Measurements from ENCODE around the gene SLC16A12.

DNA sequence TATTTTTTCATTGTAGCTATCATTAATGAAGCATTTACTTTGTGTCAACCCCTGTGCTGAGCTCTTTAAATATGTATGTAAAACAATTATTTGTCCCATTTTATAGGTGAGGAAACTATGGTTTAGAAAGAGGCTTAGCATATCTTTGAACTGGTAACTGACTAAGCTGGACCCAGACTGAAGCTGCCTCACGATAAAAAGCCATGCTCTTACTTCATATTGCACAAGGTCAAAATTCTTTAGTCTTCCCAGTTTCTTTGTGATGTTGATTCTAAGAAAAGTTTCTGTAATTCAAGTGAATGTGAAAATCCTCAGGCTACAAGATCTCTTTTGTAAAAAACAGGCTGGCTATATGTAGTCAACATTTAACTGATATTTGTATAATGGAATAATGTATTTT, 46.6 kb upstream of the SLC16A12 start:
- TF ChIP-seq CTCF (conservative IDR thresholded peaks at IDR 0.05; ENCODE audit: low read depth, low read length) (no peak), POLR2A (IDR thresholded peaks at IDR 0.05; ENCODE audit: low read depth, low read length) (no peak), MAFK (IDR thresholded peaks at IDR 0.05; ENCODE audit: low read depth, low read length) (no peak), MXI1 (IDR thresholded peaks at IDR 0.05; ENCODE audit: borderline replicate concordance, low read depth, low read length) (no peak), FOS (IDR thresholded peaks at IDR 0.05; ENCODE audit: low read depth, low read length) (no peak), RFX5 (IDR thresholded peaks at IDR 0.05; ENCODE audit: low read depth, low read length) (no peak), MAZ (IDR thresholded peaks at IDR 0.05; ENCODE audit: borderline replicate concordance, low read depth, low read length) (no peak), USF2 (IDR thresholded peaks at IDR 0.05; ENCODE audit: low read depth, low read length) (no peak), RAD21 (IDR thresholded peaks at IDR 0.05; ENCODE audit: low read length) (no peak), ELK1 (IDR thresholded peaks at IDR 0.05; ENCODE audit: borderline replicate concordance, low read depth, low read length) (no peak), CEBPB (IDR thresholded peaks at IDR 0.05; ENCODE audit: low read depth, low read length) (no peak), RCOR1 (IDR thresholded peaks at IDR 0.05; ENCODE audit: insufficient replicate concordance, low read length) (no peak), CHD1 (IDR thresholded peaks at IDR 0.05; ENCODE audit: low read depth, low read length) (no peak), NFE2L2 (IDR thresholded peaks at IDR 0.05; ENCODE audit: low read depth, low read length) (no peak)

Data from IMR-90 (cell line).